Stimulated activated naive CD4-positive, alpha-beta T cell (primary cell): ENCODE results near the gene SH2D4B.

Experiments used
- DNase-seq, 6 experiments: peaks; one replicate each; lab custom pipeline; 2025; lab: John Stamatoyannopoulos, UW

The SH2D4B gene

DNA sequence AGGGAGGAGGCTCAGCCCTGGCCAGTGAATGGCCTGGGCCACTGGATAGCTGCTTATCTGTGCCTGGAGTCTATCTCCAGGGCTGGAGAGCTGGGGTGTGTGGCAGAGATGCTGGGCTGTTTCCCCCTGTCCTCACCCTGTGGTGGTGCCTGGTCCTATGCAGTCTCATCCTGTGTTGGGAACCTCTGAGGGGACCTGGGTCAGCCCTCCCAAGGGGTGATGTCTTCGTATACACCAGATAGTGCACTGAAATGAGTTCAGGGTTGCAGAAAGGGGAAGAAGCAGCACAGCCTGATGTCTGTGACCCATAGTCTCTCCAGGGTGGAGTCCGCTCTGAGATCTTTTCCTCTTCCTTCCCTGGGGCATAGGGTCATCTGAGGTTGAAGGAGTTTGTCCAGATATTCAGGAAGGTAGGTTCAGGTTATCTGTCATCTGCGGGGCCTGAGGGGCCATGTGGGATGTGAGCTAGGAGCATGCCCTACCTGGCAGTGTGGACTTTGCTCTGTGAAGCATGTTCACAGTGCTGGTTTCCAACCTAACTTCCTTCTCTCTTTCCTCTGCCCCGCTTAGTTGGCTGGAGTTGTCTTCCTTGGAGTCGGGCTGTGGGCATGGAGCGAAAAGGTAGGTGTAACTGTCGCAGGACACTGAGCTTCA lies 33.4 kb upstream of the SH2D4B start:
- DNase-seq, result no peak

DNA sequence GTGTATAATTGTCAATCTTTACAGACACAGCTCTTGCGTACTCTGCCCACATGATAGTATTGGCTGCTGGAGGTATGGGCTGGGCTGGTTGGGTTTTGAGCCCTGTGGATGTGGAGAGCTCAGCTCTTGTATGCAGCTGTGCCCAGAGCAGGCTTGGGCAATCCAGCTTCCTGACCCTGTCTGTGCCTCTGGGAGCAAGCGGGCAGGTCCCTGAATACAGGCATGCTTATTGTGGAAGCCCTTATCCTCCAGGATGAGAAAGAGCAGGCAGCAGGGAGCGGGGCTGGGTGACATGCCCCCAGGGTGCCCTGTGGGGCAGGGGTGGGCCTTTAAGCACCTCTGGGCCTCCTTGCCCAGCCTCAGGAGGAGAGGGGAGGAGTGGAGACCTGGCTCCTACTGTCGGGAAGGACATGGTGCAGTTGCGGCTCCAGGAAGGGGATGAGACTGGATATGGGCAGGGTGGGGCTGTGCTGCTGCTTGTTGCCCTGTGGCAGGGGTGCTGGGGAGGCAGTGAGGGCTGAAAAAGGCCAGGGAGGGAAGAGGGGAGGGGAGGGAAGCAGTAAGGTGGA lies 32.7 kb upstream of the SH2D4B start:
- DNase-seq, result no peak

DNA sequence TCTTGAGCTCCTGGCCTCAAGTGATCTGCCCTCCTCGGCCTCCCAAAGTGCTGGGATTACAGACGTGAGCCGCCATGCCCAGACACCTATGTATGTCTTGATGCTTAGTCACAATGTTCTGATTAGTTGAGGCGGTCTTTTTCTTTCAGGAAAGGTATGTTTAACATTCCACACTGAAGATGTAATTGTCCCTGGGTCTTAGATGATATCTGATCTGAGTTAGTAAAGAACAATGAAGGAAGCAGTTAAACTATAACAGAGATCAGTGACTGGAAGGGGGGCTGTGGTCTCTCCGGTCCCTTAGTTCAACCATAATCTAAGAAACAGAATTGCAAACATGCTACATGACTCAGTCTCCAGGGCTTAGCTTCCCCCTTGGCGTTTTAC lies 31.5 kb upstream of the SH2D4B start:
- no peak for DNase-seq

DNA sequence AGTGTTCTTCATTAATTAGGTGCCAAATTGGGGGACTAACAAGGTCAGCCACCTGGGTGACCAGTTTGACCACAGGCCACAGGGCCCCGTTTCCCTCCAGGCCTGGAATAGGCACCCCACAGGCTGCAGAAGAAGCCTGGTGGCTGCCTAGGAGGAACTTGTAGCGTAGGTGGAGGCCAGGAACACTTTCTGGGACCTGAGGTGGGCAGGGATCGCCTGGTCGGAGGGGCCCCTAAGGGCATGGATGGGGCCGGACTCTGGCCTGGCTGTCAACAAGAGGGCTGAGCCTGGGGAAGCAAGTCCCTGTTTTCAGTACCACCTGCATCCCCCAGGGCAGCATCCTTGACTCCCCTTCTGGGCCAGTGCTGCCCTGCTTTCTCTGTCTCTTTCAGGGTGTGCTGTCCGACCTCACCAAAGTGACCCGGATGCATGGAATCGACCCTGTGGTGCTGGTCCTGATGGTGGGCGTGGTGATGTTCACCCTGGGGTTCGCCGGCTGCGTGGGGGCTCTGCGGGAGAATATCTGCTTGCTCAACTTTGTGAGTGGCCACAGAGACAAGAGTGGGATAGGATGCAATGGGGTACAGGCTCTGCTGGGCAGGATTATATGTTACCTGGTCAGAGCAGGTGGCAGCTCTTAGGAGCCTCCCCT lies 30.7 kb upstream of the SH2D4B start:
- no peak for DNase-seq

DNA sequence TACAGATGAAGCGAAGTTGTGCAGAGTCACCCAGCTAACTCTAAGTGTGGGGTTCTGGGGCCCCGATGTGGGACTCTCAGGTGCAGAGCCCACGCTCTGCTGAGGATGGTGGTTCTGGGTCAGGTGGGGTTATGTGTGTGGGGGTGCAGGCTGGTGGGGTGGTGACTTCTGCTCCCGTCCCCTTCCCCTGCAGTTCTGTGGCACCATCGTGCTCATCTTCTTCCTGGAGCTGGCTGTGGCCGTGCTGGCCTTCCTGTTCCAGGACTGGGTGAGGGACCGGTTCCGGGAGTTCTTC lies 28.6 kb upstream of the SH2D4B start:
- DNase-seq, result no peak

DNA sequence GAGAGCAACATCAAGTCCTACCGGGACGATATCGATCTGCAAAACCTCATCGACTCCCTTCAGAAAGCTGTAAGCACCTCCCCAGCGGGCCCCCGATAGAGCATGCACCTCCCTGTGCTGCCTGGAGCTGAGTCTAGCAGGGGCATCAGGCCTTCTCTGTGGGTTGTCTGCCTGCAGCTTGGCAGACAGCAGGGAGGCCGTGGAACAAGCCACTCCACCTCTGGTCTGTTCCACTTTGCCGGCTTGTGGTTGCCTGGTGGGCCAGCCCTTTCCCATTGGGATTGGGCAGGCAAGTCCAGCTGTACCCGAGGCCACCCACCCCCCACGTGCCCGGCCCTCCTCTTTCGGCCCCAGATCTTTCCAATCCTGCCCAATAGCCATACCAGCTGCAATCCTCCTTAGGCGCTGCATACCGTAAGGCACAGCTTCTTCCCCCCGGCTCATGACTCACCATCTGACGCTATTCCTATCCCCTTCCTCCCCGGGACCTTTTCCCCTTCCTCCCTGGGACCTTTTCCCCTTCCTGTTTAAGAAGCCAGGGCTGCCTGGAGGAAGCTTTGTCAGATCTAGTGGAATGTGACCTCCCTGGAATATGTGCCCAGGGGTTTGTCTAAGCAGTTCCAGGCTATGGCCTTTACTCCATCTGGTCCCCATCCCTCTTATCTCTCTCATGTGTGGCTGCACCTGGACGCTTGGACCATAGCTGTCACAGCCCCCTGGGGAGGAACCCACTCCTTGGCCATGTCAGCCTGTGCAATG lies 28.1 kb upstream of the SH2D4B start:
- no peak for DNase-seq

DNA sequence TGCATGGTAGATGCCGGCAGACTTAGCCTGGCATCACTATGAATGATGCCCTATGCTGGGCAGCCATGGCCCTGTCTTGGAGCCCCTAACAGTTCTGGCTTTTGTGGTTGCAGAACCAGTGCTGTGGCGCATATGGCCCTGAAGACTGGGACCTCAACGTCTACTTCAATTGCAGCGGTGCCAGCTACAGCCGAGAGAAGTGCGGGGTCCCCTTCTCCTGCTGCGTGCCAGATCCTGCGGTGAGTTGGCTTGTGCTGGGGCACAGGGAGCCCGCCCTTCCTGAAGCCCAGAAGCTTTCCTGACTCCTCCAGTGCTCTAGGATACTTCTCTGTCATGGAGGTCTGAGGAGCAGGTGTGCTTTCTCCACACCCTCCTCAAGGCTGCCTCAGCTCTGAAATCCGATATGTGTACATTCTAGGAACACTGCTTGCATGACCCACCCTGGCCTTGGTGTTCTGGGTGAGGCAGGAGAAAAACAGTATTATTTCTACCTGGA lies 25.6 kb upstream of the SH2D4B start:
- no peak for DNase-seq

DNA sequence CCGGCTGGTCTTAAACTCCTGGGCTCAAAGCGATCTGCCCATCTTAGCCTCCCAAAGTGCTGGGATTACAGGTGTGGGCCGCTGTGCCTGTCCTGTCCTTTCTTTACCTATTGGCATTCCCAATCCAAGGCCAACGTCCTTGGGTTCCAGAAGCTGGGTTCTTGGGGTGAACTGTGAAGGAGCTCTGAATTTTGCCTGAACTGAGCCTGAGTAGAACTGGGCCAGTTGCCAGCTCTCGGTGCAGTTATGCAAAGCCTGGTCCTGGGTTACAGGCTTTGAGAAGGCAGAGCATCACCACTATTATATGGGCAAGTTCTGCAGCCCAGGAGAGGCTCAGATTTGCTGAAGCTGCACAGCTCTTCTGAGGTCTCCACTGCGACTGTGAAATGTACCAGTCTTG lies 24.6 kb upstream of the SH2D4B start:
- DNase-seq, result no peak

DNA sequence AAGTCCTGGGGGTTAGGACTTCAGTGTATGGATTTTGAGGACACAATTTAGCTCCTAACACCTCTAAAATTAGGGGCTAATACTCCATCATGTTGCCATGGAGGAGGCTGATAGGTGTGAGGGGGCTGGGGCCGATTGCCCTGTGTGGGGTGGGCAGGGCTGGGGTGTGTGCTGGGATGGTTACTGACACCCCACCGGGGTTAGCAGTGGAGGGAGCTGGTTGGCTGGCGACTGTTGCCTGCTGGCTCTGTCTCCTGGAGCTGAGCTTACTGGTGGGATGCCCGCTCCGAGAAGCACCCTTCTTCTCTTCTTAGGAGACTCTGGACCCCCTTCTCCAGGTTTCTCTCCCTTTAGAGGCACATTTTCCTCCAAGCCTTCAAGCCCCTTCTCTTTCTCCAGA lies 22.2 kb upstream of the SH2D4B start:
- no peak for DNase-seq

DNA sequence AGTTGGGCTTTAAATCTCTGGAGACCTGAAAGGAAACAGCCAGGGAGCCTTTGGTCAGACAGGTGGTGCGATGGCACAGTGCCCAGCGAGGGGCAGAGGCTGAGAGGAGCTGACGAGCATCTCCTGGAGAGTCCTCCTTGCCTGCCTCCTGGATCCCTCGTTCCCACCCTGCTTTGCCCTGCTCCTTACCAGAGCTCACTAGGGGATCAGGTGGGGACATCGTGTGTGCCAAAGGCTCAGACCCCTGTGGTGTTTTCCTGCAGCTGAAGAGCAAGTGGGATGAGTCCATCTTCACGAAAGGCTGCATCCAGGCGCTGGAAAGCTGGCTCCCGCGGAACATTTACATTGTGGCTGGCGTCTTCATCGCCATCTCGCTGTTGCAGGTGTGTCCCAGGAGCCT lies 21.8 kb upstream of the SH2D4B start:
- DNase-seq, result no peak

DNA sequence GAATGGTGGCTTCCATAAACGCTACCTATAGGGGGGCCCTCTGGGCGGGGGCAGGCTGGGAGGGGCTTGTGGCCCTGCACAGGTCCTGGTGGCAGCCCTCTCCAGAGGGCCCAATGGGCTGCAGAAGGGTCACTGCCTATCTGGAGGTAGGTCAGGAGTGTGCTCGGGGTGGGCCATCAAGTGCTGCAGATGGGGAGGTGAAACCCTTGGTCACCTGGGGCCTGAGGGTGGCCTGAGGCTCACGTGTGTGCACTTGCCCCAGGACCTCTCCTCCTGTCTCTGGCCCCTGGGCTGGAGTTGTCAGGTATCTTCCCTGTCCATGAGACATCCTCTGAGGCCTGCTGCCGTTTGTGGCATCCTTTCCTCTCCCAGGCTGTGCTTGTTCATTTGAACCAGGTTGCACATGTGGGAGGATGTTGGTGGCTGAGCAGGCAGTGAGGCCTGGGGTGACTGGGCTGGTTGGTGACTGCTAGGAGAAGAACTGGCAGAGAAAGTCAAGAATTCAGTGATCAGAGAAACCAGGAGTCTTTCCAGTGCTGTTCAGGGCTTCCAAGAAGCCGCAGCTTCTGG lies 21.1 kb upstream of the SH2D4B start:
- no peak for DNase-seq

DNA sequence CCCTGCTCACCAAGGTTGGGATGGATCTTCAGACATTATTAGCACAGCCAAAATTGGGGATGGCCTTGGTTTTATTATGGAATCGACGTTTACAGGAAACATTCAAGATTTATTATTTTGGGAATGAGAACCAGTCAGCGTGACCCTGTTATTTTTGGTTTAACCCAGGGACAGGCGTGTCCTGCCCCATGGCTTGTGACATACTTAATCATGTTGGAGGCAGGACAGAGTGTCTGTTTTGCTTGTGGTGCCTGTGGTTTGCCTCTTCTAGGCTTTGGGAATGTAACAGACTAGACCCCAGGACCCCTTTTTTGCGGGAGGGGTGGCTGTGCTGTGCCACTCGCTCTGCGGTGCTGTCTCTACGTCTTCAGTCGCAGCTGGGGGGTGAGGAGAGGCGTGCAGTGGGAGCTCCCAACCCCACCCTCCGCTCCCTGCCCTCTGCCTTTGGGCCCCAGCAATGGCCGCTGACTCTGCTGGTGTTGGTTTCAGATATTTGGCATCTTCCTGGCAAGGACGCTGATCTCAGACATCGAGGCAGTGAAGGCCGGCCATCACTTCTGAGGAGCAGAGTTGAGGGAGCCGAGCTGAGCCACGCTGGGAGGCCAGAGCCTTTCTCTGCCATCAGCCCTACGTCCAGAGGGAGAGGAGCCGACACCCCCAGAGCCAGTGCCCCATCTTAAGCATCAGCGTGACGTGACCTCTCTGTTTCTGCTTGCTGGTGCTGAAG lies 20.1 kb upstream of the SH2D4B start:
- no peak for DNase-seq

DNA sequence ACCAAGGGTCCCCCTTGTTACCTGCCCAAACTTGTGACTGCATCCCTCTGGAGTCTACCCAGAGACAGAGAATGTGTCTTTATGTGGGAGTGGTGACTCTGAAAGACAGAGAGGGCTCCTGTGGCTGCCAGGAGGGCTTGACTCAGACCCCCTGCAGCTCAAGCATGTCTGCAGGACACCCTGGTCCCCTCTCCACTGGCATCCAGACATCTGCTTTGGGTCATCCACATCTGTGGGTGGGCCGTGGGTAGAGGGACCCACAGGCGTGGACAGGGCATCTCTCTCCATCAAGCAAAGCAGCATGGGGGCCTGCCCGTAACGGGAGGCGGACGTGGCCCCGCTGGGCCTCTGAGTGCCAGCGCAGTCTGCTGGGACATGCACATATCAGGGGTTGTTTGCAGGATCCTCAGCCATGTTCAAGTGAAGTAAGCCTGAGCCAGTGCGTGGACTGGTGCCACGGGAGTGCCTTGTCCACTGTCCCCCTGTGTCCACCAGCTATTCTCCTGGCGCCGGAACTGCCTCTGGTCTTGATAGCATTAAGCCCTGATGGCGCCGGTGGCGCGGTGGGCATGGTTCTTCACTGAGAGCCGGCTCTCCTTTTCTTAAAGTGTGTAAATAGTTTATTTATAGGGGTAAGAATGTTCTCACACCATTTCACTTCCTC lies 19.4 kb upstream of the SH2D4B start:
- no peak for DNase-seq

DNA sequence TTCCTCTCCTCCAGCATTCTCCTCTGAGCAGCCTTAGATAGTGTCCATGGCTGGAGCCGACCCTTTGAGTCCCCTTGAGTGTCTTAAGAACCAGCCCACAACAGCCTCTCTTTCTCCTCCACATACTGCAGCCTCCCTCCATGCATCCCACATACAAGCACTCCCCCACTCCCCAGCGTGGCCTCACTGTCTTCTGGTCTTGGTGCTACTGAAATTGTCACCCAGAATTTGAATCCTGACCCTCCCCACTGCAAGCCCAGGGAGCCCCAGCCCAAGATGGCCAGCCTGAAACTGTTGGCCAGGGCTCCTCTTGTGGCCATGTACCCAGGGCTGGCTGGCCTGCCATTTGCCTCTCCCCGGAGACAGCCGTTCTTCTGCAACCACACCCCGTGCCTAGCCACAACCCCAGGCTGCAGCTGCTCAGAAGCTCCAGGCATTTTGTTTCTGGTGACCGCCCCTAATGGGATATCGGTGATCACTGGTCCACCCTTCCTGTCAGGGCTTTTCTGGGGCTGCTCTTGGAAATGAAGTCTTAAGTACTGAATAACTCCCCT lies 18.8 kb upstream of the SH2D4B start:
- no peak for DNase-seq

DNA sequence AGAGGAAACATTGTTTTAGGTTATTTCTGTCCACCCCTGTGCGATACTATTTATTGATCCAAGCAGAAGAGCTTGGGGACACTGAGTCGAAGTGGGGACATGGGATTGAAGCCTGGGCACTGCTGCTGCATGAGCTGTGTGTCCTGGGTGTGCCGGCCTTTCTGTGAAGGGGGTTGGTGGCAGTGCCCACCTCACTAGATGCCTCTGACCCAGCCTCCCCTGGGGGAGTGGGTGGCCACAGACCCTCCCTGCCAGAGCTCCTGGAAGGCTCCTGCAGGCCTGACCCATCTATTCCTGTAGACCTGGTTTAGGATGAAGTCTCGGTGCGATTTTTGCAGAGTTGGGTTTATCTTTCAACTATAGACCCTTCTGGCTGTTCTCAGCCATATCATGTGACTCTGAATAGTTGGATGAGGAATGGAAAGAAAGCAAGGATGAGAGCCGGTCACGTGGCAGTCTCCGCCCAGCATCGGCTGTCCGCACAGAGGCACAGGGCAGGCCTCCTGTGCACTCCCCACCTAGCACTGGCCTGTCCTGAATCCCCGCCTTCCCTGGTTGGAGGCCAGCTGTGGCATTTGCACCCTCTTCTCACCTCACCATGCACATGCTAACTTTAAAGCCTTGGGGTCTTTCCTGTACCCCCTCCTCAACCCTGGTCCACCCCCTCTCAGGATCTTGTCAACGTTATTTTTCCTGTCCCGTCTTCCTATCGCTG lies 17.6 kb upstream of the SH2D4B start:
- no peak for DNase-seq

DNA sequence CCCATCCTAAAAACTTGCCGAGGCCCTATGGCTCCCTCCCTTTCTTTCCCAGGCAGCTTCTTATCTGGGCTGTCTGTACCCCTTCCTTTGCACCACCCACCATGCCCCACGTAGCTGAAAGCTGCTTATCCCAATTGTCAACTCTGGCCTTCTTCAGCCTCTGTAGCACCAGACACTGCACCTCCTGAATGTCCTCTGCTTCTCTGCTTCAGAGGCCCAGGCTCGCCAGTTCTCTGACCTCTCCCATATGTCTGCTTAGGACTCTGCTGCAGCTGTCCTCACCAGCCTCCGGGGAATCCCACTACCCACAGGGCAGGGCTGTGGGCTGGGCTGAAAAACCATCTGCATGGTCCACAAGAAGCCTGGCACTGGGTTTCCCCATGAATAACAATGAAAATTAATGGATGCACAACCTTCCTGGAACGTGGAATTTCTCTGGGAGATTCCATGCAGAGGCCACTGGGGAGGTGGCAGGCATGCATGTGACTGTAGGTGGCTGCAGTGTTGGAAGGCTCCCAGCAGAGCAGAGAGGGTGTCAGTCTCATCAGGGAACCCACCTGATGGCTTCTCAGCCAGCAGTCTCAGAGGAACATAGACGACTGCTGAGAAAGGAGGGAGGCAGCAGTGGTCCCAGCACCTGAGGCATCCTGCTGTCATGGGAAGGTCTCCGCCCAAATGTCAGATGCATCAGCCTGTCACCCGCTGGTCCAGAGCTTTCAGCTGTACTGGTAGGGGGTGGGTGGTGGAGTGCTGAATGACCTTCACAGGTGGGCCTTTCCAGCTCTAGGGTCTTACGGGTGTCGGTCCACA lies 16.8 kb upstream of the SH2D4B start:
- no peak for DNase-seq

DNA sequence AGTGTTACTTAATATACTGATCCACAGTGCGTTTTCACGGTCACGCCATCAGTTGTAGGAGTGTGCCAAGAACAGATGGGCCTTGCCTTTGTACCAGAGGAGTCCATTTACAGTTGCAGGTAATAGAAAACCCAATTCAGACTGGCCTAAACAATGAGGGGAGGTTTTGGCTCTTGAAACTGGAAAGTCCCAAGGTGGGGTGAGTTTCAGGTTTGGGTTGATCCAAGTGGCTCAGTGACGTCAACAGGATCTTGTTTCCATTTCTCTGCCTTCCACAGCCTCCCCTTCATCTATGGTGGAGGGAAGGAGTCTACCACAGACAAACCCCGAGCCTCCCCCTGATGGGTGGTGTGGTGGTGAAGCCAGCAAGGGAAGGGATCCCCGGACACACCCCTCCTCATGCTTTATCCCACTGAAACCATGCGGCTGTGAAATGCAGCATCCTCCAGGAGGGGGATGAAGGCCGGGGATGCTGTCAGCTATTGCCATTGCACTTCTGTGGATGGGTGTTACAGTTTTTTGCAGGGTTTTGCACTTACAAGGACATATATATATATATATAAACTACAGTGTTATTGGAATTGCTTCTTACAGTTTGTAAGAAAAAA lies 14.8 kb upstream of the SH2D4B start:
- DNase-seq, result no peak

DNA sequence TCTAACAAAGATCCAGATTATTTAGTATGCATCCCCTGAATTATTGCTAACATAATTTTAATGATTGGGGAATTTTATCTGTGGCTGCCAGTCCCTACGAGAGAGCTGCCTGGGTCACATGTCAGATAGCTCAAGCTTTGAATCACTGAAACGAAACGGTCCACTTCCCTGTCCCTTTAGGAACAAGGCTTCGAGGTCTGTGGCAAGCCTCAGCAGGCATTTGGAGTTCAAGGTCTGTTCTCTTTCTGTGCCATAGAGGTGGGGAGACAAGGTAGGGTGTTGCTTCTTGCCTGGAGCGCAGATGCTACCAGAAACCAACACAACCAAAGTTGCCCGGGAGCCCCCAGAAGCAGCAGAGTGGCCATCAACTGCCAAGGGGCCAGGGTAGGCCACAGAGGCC lies 13.9 kb upstream of the SH2D4B start:
- no peak for DNase-seq

DNA sequence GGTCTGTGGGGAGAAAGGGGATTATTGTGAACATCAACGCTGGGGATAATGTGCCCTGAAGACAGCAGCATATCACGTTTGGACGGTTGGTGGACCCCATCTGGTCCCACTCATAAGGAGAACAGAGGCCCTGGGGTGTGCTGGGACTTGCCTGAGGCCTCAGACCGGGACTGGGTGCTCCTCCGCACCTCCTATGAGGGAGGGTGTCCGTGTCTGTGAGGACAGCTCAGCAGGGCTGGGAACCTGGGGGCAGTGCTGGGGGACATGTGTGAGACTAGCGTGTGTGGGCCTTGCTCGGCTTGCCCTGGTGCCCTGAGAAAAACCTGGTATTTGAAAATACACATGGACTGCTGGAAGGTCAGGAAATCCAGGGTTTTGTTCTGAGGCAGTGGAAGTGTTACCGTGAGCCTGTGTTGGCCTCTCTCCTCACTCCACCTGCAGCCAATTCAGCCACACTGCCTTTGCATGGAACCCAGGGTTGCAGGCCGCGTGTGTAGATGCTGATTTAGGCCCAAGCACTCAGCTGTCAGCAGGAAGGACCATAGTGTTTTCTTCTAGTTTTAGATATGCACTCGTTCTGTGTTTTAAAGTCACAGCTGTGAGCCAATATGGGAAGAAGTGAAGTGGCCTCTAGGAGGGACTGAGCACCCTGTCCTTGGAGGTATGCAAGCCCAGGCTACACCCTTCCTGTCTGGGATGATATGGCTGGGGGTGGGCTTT lies 13.4 kb upstream of the SH2D4B start:
- no peak for DNase-seq
